Astrocyte of the spinal cord (primary cell): ENCODE measurements around the gene MYH6.
"Not testable (repeated sequence)": the region's sequence is repeated elsewhere in the genome, so short reads cannot be mapped to it uniquely, and the experiment has no call there.

Experiments
- DNase-seq: peaks from one replicate; pipeline ENCODE4 v3.0.0; 2011; ENCODE audit warnings: low read depth, low spot score
- H3K4me3 ChIP-seq: 2 replicates; pipeline ENCODE4 v1.5.1; 2011; ENCODE audit warnings: low read depth, mild to moderate bottlenecking, low read length, moderate library complexity
- CTCF ChIP-seq: IDR thresholded peaks from 2 replicates; pipeline ENCODE4 v1.5.1; 2012; ENCODE audit warnings: low read depth, mild to moderate bottlenecking, low read length, inconsistent platforms
- in situ Hi-C: cut with HindIII; loops from 2 replicates; pipeline ENCODE4 v1.10.0; 2017; ENCODE audit warnings: low sequenced_read_pairs

Gene MYH6

GRCh38 chr14:23399591-23399990 is 8.5 kb downstream of the MYH6 start:
- TF ChIP-seq CTCF, result no peak
- in situ Hi-C loops, result no loop called here
- H3K4me3 ChIP-seq, result no peak overlapping the region
- DNase-seq, result no peak

DNA sequence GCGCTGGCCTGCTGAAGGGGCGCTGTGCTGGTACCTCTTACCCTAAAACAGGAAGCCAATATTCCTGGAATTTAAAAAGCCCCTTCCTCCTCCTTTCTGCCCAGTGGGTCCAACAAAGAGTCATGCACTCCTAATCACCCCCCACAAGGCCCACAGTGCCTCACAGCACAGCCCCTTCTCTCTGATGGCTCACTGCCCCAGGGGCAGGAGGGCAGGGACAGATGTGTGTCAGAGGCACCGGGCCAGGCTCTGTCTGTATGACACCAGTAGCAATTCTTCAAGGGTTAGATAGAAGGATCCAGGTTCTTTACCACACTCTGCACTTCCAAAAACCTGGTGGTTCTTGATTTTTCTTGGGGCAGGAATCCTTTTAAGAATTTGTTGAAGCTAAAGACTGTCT is 8.9 kb downstream of the MYH6 start:
- in situ Hi-C loops, result no loop called here
- no peak overlapping the region for H3K4me3 ChIP-seq
- TF ChIP-seq CTCF, result no peak
- DNase-seq, result no peak

DNA sequence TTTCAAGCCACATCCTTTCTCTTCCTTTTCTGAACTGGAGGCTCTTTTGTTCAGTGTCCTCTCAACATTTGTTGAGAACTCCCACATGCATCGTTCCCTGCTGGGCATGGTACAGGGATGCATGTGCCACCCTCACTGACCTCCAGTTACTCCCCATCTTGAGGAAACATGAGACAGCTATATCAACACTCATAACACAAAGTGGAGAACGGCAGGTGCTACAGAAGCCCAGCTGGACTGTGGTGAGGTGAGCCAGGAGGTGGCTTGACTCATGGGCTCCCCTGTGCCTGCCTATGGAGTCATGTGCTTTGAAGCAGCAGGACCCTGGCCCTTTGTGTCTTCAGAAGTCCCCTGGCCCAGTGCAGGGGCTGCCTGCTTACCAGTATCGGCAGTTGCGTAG is 9.7 kb downstream of the MYH6 start:
- TF ChIP-seq CTCF, result no peak
- in situ Hi-C loops, result no loop called here
- H3K4me3 ChIP-seq, result no peak overlapping the region
- no peak for DNase-seq

GRCh38 chr14:23396781-23397407 is 11.2 kb downstream of the MYH6 start:
- H3K4me3 ChIP-seq, result no peak overlapping the region
- no peak for TF ChIP-seq CTCF
- no peak for DNase-seq
- in situ Hi-C loops, result no loop called here

DNA sequence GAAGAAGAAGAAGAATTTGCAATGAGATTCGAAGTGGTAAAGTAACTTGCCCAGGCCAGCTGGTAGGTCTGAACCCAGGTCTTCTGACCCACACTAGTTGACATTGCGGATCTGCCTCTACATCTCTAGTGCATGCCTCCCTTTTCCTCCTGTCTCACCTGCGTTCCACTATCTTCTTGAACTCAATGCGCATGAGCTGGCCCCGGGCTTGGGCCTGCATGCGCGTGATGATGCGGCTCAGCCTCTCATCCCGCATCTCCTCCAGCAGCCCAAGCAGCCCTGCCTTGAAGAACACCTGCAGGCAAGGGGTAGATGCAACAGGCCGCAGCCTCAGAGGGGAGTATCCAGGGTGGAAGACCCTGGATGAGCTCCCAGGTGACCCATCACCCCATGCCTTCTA is 11.9 kb downstream of the MYH6 start:
- TF ChIP-seq CTCF, result no peak
- in situ Hi-C loops, result no loop called here
- H3K4me3 ChIP-seq, result no peak overlapping the region
- no peak for DNase-seq

DNA sequence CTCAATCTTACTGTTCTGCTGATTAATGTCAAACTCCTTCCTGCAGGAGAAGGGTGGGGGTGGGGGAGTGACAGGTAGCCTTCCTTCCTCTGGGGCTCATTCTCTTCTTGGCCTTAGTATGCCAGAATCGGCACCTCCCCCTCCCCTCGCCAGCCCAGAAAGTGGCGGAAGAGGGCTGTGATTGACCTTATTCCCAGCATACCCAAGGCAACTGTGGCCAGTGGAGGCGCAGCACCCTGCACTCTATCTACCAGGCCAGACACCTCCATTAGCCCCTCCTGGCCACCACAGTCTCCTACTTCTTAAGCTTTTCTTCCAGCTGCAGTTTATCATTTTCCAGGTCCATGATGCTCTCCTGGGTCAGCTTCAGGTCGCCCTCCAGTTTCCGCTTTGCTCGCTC is 15.5 kb downstream of the MYH6 start:
- in situ Hi-C loops, result no loop called here
- TF ChIP-seq CTCF, result no peak
- DNase-seq, result no peak
- no peak overlapping the region for H3K4me3 ChIP-seq

DNA sequence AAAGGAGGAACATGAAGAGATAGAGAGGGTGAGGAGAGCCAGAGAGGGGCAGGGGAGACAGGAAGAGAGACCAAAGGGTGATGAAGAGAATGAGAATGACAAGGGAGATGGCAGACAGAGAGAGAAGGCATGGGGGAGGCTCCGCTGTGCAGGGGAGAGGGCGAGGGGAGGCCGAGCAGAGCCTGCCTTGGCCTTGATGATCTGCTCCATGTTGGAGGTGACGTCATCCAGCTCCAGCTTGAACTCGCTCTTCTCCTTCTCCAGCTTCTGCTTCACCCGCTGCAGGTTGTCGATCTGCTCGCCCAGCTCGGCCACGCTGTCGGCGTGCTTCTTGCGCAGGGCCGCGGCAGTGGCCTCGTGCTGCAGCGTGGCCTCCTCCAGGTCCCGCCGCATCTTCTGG is 18.2 kb downstream of the MYH6 start:
- H3K4me3 ChIP-seq, in situ Hi-C loops, DNase-seq: not testable (repeated sequence)
